DOHH2 (cell line): ENCODE results near the gene ABLIM2.

ENCODE experiments used
- EZH2phosphoT487 ChIP-seq: fragments of 200-600 bp; sonication (generic); IDR thresholded peaks from 2 replicates; pipeline ENCODE4 v1.6.1; 2017; ENCODE audit warnings: borderline replicate concordance, mild to moderate bottlenecking, antibody characterized with exemption, low read length, moderate library complexity, mixed read lengths
- TF ChIP-seq, protein P1 (sequence below): fragments of 200-600 bp; sonication (generic); IDR thresholded peaks from one replicate; pipeline ENCODE4 v1.5.1; 2014; ENCODE audit warnings: antibody characterized with exemption, mild to moderate bottlenecking, low read depth, low read length; ENCODE audit not compliant: poor library complexity, severe bottlenecking

DNA sequence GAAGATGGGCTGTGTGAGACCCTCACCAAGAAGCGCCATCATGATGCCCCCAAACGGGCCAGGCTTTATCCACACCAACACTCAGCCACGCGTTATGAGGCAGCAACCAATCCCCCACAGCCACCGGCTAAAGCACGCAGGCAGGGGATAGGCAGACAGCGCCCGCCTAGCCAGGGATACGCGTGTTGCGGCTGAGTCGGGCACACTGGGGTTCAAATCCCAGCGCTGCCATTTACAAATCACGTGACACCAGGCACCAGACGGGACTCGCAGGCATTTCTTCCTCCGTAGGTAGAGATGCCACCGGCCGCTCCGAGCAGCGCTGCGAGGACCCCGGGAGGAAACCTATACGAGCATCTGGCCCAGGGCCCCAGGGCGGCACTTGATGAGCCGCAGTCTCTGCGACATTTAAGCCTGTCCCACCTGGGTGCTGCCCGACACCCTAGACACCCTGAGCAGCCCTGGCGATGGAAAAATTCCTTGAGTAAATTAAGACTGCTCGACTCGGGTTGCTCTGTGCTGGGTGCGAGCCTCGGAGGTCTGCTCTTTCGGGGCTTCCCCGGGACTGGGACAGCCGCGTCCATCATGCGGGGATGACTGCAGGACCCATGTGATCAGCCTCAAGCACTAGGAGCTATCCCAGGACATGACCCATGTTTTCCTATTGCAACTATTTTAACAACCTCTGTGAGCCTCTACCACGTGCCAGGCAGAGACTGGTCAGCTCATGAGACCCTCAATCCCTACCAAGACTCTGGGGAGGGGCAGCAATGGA lies 6.3 kb downstream of the ABLIM2 start:
- TF ChIP-seq, protein P1, sequence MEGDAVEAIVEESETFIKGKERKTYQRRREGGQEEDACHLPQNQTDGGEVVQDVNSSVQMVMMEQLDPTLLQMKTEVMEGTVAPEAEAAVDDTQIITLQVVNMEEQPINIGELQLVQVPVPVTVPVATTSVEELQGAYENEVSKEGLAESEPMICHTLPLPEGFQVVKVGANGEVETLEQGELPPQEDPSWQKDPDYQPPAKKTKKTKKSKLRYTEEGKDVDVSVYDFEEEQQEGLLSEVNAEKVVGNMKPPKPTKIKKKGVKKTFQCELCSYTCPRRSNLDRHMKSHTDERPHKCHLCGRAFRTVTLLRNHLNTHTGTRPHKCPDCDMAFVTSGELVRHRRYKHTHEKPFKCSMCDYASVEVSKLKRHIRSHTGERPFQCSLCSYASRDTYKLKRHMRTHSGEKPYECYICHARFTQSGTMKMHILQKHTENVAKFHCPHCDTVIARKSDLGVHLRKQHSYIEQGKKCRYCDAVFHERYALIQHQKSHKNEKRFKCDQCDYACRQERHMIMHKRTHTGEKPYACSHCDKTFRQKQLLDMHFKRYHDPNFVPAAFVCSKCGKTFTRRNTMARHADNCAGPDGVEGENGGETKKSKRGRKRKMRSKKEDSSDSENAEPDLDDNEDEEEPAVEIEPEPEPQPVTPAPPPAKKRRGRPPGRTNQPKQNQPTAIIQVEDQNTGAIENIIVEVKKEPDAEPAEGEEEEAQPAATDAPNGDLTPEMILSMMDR = no peak
- no peak for TF ChIP-seq EZH2phosphoT487
